HepG2 (cell line): ENCODE data around the gene SH3D21. TPM values are rescaled to one million over a fixed set of nuclear protein-coding genes. Genes with fewer than 3 reads are reported as not detected.

Source experiments
- ATAC-seq: fragments of 200-7000 bp; cut with Tn5 transposase; 3 replicates; pipeline ENCODE4 v1.9.1; 2020; ENCODE audit warnings: mild to moderate bottlenecking, moderate library complexity
- BruUV-seq: library from RNA; stranded (reverse); fragments of 400-500 nt; replicated peaks from 2 replicates; lab custom pipeline; 2021; lab: Mats Ljungman, UMichigan
- CTCF ChIA-PET: fragments of 300-600 bp; formaldehyde crosslinking; extraction: SDS; loops from one replicate; lab custom pipeline; 2021; ENCODE audit warnings: low total read pairs, inconsistent platforms, low intra/inter-chr PET ratio; lab: Yijun Ruan, JAX
- POLR2A ChIA-PET: fragments of 350-600 bp; sonication (Branson Sonifier 250); formaldehyde crosslinking; loops from one replicate; lab custom pipeline; 2020; ENCODE audit warnings: antibody characterized with exemption, inconsistent platforms; lab: Yijun Ruan, JAX
- DNase-seq: peaks from one replicate; pipeline ENCODE4 v3.0.0-alpha.2; 2015; ENCODE audit warnings: low spot score
- FAIRE-seq: peaks from 3 replicates; lab custom pipeline; 2011; peaks lifted over from hg19 to GRCh38; lab: Jason Lieb, UNC
- H2AFZ ChIP-seq: one replicate; pipeline ENCODE4 v1.6.1; 2011; ENCODE audit warnings: low read length, inconsistent platforms
- H3K27ac ChIP-seq: fragments of 300-600 bp; 3 replicates; pipeline ENCODE4 v1.8.0; 2011; ENCODE audit warnings: mixed run types, mild to moderate bottlenecking, mixed read lengths, low read length, inconsistent platforms; ENCODE audit not compliant: insufficient read depth; ENCODE audit errors: extremely low read length
- H3K27me3 ChIP-seq, 2 experiments: fragments of 200-600 bp in 1 of 2; 2 replicates in 1 of 2; 3 replicates in 1 of 2; pipeline versions ENCODE4 v1.6.0 to v1.8.0; 2011; ENCODE audit warnings: low read length in 2 of 2, mild to moderate bottlenecking in 2 of 2, moderate library complexity in 2 of 2, inconsistent platforms in 1 of 2; ENCODE audit not compliant: insufficient read depth in 2 of 2, control insufficient read depth in 1 of 2
- H3K36me3 ChIP-seq, 2 experiments: fragments of 200-600 bp in 1 of 2; replicated peaks in 1 of 2; 2 replicates in 1 of 2; 3 replicates in 1 of 2; pipeline versions ENCODE4 v1.5.1 to v1.8.0; 2011; ENCODE audit warnings: low read length in 2 of 2, inconsistent platforms in 1 of 2; ENCODE audit not compliant: insufficient read depth in 2 of 2, control insufficient read depth in 1 of 2
- H3K4me1 ChIP-seq: 2 replicates; pipeline ENCODE4 v1.5.1; 2012; ENCODE audit warnings: low read length, inconsistent platforms; ENCODE audit not compliant: insufficient read depth
- H3K4me2 ChIP-seq: 2 replicates; pipeline ENCODE4 v1.6.0; 2011; ENCODE audit warnings: low read depth, low read length, inconsistent platforms
- H3K4me3 ChIP-seq, 3 experiments: fragments of 200-600 bp in 1 of 3; sonication (generic), shearing (Covaris generic) in 1 of 3; replicated peaks in 1 of 3; 2 replicates each; pipeline ENCODE4 v1.5.1; 2011 to 2016; ENCODE audit warnings: low read length in 3 of 3, inconsistent platforms in 2 of 3, low read depth in 2 of 3, mild to moderate bottlenecking in 2 of 3, control low read depth in 1 of 3, mixed read lengths in 1 of 3; ENCODE audit not compliant: insufficient read depth in 1 of 3
- H3K79me2 ChIP-seq: one replicate; pipeline ENCODE4 v1.6.1; 2011; ENCODE audit warnings: low read length, inconsistent platforms; ENCODE audit not compliant: insufficient read depth
- H3K9ac ChIP-seq: 2 replicates; pipeline ENCODE4 v1.6.0; 2011; ENCODE audit warnings: mild to moderate bottlenecking, low read depth, low read length, inconsistent platforms; ENCODE audit not compliant: insufficient read depth
- H3K9me3 ChIP-seq: 2 replicates; pipeline ENCODE4 v1.5.1; 2012; ENCODE audit warnings: mild to moderate bottlenecking, low read length
- H4K20me1 ChIP-seq: 2 replicates; pipeline ENCODE4 v1.6.0; 2011; ENCODE audit warnings: inconsistent platforms, mild to moderate bottlenecking, low read length, moderate library complexity; ENCODE audit not compliant: insufficient read depth
- ARHGAP35 ChIP-seq: sonication (generic); formaldehyde crosslinking; IDR thresholded peaks from 2 replicates; pipeline ENCODE4 v1.9.0; 2022; ENCODE audit warnings: mild to moderate bottlenecking, inconsistent platforms, moderate library complexity, missing genetic modification reagents, borderline replicate concordance
- CREB1 ChIP-seq, 2 experiments: fragments of 450-650 bp in 1 of 2; IDR thresholded peaks; 2 replicates each; pipeline ENCODE4 v1.6.1; 2016 to 2017; ENCODE audit warnings: control low read depth in 1 of 2, mild to moderate bottlenecking in 1 of 2, missing compliant biosample characterization in 1 of 2, missing genetic modification characterization in 1 of 2
- E2F5 ChIP-seq: sonication (generic); formaldehyde crosslinking; conservative IDR thresholded peaks from 2 replicates; pipeline ENCODE4 v1.4.0; 2020; ENCODE audit warnings: missing genetic modification reagents
- GFI1 ChIP-seq: sonication (generic); formaldehyde crosslinking; IDR thresholded peaks from 2 replicates; pipeline ENCODE4 v1.5.0; 2020; ENCODE audit warnings: missing genetic modification reagents, mild to moderate bottlenecking, borderline replicate concordance
- NFKB2 ChIP-seq: sonication (generic); formaldehyde crosslinking; IDR thresholded peaks from 2 replicates; pipeline ENCODE4 v1.4.0; 2020; ENCODE audit warnings: missing genetic modification reagents, borderline replicate concordance
- NR2F6 ChIP-seq, 2 experiments: IDR thresholded peaks; 2 replicates each; pipeline ENCODE4 v1.6.1; 2016; ENCODE audit warnings: antibody characterized with exemption in 1 of 2, mild to moderate bottlenecking in 1 of 2
- POGK ChIP-seq: sonication (generic); formaldehyde crosslinking; conservative IDR thresholded peaks from 2 replicates; pipeline ENCODE4 v1.8.0; 2022; ENCODE audit warnings: mild to moderate bottlenecking, moderate library complexity, missing genetic modification reagents
- TOPORS ChIP-seq: sonication (generic); formaldehyde crosslinking; IDR thresholded peaks from 2 replicates; pipeline ENCODE4 v1.8.0; 2023; ENCODE audit warnings: mild to moderate bottlenecking, missing genetic modification reagents
- ZBTB38 ChIP-seq: sonication (generic); formaldehyde crosslinking; IDR thresholded peaks from 2 replicates; pipeline ENCODE4 v1.5.1; 2020; ENCODE audit warnings: mild to moderate bottlenecking, missing genetic modification reagents
- ZFP37 ChIP-seq: sonication (generic); formaldehyde crosslinking; IDR thresholded peaks from 2 replicates; pipeline ENCODE4 v1.4.0; 2020; ENCODE audit warnings: missing genetic modification reagents, borderline replicate concordance
- ZFP91 ChIP-seq: sonication (generic); formaldehyde crosslinking; IDR thresholded peaks from 2 replicates; pipeline ENCODE4 v1.9.0; 2022; ENCODE audit warnings: missing genetic modification reagents, mild to moderate bottlenecking, borderline replicate concordance
- ZNF761 ChIP-seq: sonication (generic); formaldehyde crosslinking; conservative IDR thresholded peaks from 2 replicates; pipeline ENCODE4 v1.4.0; 2020; ENCODE audit warnings: mild to moderate bottlenecking, missing genetic modification reagents
- ZSCAN25 ChIP-seq: sonication (generic); formaldehyde crosslinking; IDR thresholded peaks from 2 replicates; pipeline ENCODE4 v1.8.0; 2022; ENCODE audit warnings: mild to moderate bottlenecking, missing genetic modification reagents
- WGBS: methylation state at CpG from one replicate; pipeline ENCODE4 v1.1.6; 2017; ENCODE audit warnings: low lambda C conversion rate; 5-methylcytosine and 5-hydroxymethylcytosine counted together
- in situ Hi-C: cut with HindIII; loops from 2 replicates; pipeline ENCODE4 v1.10.0; 2017; ENCODE audit warnings: low pct_unique_long_range_greater_than_20kb; ENCODE audit not compliant: extremely low pct_ligation_motif_present
- intact Hi-C: fragments of 100-400 bp; cut with micrococcal nuclease; formaldehyde crosslinking; loops from one replicate; pipeline ENCODE4 v1.10.0; 2022; ENCODE audit not compliant: unreplicated experiment
- polyA plus RNA-seq, 8 experiments: library from polyadenylated mRNA; depleted of rRNA in 3 of 8; stranded (reverse) in 7 of 8; unstranded in 1 of 8; fragments of >200 nt; fragmentation: Illumina TruSeq in 4 of 8; extraction: Trizol in 4 of 8; gene quantifications; 2 replicates each; pipeline versions ENCODE4 v1.2.1 to v1.2.3, GENCODE V29; 2011 to 2016; ENCODE audit warnings: low read depth in 4 of 8, missing spikeins in 1 of 8, mixed read lengths in 1 of 8; ENCODE audit not compliant: insufficient read depth in 1 of 8
- total RNA-seq, 5 experiments: library from RNA; depleted of rRNA; stranded (reverse); fragments of >200 nt; fragmentation: Illumina TruSeq; extraction: Trizol; gene quantifications; 2 replicates each; pipeline ENCODE4 v1.2.3, GENCODE V29; 2016; ENCODE audit warnings: low read depth in 1 of 5

The SH3D21 gene
- total and polyA plus RNA-seq, 2 of the 13 experiments (the other 11 are each of a cell fraction or from before 2014, with no cell fraction given), result 5.1 to 8.6 TPM

GRCh38 chr1:36352125-36352909, 46.1 kb downstream of the SH3D21 start (continued):
- peak; percentile 68 for TF ChIP-seq ZBTB38 (CRISPR knock-in tag)

GRCh38 chr1:36352910-36353878, 47.0 kb downstream of the SH3D21 start:
- no peak for FAIRE-seq
- peak overlapping the region; percentile 50 for H3K27ac ChIP-seq
- H3K36me3 ChIP-seq, result peaks cover 34 to 64% of the 10 kb centered on the region in 2 experiments
- H3K79me2 ChIP-seq, result no peaks in the 10 kb centered on the region
- H3K9me3 ChIP-seq, result no peaks in the 10 kb centered on the region
- DNase-seq, result no peak
- in situ Hi-C loops (no loop called here), intact Hi-C loops (no loop called here)
- H2AFZ ChIP-seq, result no peak overlapping the region
- CTCF ChIA-PET, result no interaction called here
- POLR2A ChIA-PET, result interaction anchor here (0.5 to 1.2 kb wide), 2 partner anchors 29 to 58 kb away, joined by 3 read pairs; partner anchors contain the start of gene EVA1B
- H3K4me2 ChIP-seq, result peak overlapping the region; percentile 53
- H3K4me1 ChIP-seq, result peaks cover 50% of the 10 kb centered on the region
- 0 out of 6 replicates have a peak overlapping the region, but pooled peaks of 1 of the 3 experiments have one; percentile 19 for H3K4me3 ChIP-seq
- H4K20me1 ChIP-seq, result no peaks in the 10 kb centered on the region
- H3K9ac ChIP-seq, result no peak overlapping the region
- peak; percentile 13 for ATAC-seq
- 90% methylated on average over 7 of the region's 15 CpGs for WGBS
- BruUV-seq, result no TSS peak
- H3K27me3 ChIP-seq, result no peaks in the 10 kb centered on the region
- TF ChIP-seq NFKB2 (CRISPR knock-in tag) (0 out of 2 replicates have a peak, but pooled peaks have one; percentile 23), GFI1 (CRISPR knock-in tag) (no peak), ZNF761 (CRISPR knock-in tag) (no peak), ZSCAN25 (CRISPR knock-in tag) (no peak), NR2F6 (IDR thresholded peaks at IDR 0.05) (no peak), NR2F6 (CRISPR knock-in tag; IDR thresholded peaks at IDR 0.05) (no peak), CREB1 (IDR thresholded peaks at IDR 0.05) (no peak), CREB1 (CRISPR knock-in tag; IDR thresholded peaks at IDR 0.05) (no peak), E2F5 (CRISPR knock-in tag) (no peak), TOPORS (CRISPR knock-in tag) (no peak), ARHGAP35 (CRISPR knock-in tag) (no peak), POGK (CRISPR knock-in tag) (no peak), ZFP37 (no peak), ZFP91 (CRISPR knock-in tag) (peak; percentile 11; the same call in 1 of the 2 replicates)
